Germinal center (tissue), 1 donor: ENCODE measurements around the gene EXOC4.
"Not testable (repeated sequence)": the region's sequence is repeated elsewhere in the genome, so short reads cannot be mapped to it uniquely, and the experiment has no call there.

ENCODE experiments used
- DNase-seq: peaks from one replicate; pipeline ENCODE4 v3.0.0; 2012; ENCODE audit warnings: mixed read lengths, low spot score

The EXOC4 gene

DNA sequence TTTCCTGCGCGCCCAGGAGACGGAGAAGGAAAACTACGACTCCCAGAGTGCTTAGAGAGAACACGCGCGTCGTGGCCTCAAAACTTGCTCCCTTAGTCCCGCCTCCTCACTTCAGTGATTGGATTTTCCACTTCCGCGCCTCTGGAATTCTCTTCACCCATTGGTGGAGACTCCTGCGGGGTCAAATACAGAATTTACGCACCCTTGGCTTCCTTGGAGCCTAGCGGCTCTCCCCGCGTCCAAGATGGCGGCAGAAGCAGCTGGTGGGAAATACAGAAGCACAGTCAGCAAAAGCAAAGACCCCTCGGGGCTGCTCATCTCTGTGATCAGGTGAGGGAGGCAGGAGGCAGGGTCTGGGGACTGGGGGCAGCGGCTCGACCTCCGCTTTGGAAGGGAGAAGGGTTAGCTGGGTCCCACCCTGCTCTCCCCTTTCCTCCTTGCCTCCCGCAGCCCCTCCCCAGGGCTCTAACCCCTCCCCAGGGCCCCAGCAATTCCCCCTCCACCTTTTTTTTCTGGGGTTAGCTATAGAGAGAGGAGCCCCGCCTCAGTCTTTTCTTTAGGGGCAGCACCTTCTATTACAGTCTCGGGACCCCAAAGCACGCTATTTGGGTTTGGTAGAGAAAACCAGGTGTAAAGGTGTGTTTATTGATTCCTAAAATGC is at the start of gene EXOC4:
TSS of gene EXOC4 (plus strand) at position 221 of the 661 bp plus-strand sequence.
- peak; percentile 96 for DNase-seq

DNA sequence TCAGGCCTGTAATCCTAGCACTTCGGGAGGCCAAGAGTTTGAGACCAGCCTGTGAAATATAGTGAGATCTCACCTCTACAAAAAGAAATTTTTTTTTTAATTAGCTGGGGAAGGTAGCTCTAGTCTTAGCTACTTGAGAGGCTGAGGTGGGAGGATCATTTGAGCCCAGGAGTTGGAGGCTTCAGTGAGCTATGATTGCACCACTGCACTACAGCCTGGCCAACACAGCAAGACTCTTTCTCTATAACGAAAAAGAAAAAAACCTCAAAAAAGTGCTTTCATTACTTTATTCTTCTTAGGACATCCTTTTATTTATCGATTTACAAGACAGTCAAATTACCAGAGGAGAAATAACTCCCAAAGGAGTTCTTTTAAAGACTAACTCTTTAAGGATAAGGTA is 49.4 kb upstream of the EXOC4 start:
- no peak for DNase-seq

DNA sequence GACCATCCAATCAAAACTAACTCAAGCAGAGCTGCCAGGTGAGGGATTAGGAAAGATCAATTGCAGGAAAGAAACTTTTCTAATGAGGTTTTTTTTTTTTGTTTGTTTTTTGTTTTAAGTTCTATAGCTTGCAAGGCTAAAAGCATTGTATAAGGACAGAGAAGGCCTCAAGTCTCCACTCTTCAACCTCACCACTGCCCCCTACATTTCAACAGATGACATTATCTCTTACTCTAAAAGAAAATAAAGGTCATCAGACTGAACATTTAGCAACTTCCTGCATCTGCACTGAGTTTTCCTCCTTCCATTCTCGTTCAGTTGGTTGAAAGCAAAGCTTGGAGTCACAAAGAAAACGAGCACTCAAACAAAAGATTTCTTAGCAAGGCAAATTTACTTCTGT is 45.2 kb upstream of the EXOC4 start:
- peak; percentile 12 for DNase-seq

DNA sequence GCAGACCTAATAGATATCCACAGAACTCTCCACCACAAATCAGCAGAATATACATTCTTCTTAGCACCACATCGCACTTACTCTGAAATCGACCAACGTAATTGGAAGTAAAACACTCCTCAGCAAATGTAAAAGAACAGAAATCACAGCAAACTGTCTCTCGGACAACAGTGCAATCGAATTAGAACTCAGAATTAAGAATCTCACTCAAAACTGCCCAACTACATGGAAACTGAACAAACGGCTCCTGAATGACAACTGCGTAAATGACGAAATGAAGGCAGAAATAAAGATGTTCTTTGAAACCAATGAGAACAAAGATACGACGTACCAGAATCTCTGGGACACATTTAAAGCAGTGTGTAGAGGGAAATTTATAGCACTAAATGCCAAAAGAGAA is 42.1 kb upstream of the EXOC4 start:
- DNase-seq = not testable (repeated sequence)

DNA sequence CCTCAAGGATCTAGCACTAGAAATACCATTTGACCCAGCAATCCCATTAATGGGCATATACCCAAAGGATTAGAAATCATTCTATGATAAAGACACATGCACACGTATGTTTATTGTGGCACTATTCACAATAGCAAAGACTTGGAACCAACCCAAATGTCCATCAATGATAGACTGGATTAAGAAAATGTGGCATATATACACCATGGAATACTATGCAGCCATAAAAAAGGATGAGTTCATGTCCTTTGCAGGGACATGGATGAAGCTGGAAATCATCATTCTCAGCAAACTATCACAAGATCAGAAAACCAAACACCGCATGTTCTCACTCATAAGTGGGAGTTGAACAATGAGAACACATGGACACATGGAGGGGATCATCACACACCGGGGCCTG is 39.1 kb upstream of the EXOC4 start:
- DNase-seq = not testable (repeated sequence)

DNA sequence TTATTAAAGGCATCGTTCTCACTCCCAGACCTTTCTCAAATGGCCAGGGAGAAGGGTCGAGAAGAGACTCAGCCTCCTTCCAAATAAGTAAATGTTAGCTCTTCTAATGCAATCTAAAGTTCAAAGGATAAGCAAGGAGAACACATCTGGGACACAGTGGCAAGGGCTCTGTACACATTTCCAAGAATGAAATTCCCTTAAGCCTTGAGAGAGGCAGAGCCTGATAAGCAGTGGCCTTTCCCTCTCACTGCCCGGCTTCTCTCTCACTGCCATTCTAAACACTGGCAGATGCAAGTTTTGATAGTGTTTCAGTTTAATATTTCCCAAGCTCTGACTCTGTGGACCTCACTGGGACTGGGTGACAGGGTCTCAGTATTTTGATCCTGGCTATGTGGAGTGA is 35.1 kb upstream of the EXOC4 start:
- no peak for DNase-seq

DNA sequence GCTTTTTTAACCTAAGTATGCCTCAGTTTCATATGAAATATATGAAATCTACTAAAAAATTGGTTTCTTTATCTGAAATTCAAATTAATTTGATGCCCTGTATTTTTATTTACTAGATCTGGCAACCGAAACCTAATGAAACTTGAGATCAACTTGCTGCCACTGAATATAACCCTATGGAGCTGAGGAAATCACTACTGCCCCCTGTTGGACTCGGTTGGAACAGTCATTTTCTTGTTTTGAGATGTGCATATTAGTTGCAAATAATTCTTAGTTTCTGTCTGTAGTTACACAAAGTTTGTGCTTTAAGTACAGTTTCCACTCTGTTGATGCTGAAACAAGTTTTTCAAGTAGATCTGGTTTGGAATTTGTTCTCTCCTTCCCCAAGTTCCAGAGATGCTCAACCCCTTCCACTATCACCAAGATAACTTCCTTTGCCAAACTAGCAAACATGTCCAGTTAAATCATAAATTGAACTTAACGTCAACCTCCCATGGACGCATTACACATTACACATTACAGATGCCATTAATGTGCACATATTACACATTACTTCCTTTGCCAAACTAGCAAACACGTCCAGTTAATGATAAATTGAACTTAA is 22.2 kb upstream of the EXOC4 start:
- peak; percentile 38 for DNase-seq

DNA sequence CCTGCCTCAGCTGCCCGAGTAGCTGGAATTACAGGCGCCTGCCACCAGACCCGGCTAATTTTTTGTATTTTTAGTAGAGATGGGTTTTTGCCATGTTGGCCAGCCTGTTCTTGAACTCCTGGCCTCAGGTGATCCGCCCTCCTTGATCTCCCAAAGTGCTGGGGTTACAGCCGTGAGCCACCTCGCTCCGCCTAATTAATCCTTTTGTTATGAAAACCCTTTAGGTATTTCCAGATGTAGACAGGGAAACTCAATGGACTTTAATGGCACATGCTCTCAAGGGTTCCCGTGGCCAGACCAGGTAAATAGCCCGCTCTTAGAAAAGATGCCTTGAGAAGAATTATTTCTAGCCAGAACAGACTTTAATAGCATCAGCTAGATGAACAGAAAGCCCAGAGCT is 19.7 kb upstream of the EXOC4 start:
- DNase-seq = no peak

DNA sequence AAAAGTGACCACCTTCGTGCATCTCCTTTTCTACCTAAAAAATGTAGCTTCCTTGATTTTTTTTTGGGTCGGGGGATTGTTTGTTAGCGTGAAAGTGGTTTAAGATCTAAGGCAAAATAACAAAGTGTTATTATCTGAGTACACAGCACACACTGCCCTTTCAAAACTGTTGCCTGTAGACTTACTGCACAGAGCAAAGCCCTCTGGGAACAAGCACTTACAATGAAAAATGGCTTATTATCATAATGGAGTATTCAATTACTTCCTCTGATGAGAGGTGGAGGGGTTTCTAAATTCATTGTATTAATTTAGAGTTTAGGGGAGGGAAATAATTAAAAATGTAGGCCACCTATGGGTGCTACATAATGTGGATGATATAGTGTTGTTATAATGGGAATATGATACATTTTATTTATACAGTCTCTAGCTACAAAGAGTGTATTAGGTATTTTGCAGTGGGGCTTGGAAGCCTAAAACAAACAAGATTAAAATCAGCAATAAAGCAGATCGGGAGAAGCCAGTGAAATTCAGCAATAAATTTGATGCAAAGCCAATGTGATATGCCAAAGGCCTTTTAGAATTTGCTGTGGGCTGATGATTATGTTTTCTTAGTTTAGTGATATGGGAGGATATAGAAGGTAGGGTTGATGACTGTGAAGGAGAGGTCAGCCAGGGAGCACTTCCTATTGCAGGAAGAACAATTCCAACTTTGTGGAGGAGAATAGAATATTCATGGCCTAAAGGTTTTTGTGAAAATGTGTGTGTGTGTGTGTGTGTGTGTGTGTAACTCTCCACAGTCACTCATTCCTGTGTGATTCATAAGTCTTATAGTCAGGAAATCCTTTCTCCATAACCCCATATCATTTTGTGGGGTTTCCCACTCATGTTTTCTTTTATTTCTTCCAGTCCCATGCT is 17.7 kb upstream of the EXOC4 start:
- DNase-seq = no peak

DNA sequence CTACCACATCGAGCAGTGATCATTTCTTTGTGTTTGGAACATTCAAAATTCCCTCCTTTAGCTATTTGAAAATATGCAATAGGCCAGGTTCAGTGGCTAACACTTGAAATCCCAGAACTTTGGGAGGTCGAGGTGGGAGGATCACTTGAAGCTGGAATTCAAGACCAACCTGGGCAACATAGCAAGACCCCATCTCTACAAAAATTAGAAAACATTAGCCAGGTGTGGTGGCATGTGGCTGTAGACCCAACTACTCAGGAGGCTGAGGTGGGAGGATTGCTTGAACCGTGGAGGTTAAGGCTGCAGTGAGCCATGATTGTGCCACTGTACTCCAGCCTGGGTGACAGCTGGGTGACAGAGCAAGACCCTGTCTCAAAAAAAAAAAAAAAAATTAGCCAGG is 15.3 kb upstream of the EXOC4 start:
- no peak for DNase-seq

DNA sequence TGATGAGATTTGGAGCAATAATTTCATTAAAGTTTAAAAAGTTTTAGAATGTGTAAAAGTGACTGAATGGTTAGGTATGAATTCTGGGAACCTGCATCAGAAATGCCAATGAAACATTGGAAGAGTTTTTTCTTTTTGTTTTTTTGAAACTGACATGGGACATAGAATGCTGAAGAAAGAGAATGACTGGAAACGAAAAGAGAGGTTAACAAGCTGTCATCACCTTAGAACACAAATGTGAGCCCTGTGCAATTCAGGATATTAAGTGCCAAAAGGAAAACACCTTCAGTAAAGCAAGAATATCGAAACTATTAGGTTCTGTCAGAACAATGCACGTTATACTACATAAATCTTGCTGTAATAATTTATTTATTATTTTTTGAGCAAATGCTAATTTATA is 12.6 kb upstream of the EXOC4 start:
- no peak for DNase-seq

DNA sequence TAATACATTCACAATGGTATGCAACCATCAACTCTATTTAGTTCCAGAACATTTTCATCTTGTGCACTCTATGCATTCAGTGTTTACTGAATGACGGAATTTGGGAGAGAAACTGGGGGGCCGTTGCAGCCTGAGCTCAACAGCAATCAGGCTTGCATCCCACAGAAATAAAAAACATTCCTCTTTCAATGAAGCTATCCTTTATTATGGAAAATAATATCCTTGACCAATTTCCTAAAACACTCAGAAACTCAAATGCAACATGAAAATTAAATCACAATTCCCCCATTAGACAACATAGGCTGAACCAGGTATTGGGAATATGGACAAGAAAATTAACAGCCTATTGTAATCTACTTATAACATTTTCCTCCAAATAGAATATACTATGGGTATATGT is 6.3 kb upstream of the EXOC4 start:
- DNase-seq = no peak

DNA sequence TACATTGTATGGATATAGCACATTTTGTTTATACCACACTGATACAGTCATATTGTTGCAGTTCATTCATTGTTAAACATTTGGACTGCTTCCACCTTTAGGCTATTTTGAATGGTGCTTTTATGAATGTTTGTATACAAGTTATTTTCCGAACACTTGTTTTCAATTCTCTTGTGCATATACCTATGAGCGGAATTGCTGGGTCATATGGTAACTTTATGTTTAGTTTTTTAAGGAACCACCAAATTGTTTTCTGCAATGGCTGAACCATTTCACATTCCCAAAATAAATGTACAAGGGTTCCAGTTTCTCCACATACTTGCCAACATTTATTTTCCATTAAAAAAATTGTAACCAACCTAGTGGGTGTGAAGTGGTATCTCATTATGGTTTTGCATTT is 4.0 kb upstream of the EXOC4 start:
- DNase-seq = no peak

DNA sequence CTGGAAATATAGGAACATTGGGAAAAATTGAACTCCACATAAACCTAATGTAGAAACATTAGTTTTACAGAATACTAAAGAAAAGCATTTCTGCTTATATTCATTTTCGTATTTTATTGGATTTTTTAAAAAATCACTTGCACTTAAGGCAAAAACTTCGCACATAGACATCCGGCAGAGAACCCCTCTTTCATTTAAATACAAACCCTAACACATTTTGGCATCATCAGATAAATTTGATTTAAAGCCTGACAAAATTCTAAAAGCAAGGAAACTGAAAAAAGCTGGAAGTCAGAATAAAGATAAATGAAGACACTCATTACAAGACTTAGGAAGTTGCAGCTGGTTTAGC is 396 bp upstream of the EXOC4 start:
- DNase-seq = no peak

DNA sequence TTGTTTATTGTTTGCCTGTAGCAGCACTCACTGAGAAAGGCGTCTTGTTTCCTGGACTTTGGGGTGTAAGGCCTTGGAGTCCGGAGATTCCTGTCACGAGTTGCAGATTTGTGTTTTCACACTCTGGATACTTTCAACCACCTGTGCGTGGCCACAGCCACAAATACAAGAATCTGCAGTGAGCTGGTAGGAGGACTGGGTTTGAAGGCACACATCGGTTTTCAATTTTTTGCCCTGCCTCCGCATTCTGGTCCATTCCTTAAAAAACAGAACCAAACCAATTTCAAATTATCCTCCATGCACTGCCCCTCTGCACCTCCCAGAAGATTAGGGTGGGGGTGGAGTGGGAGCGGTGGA is 619 bp downstream of the EXOC4 start:
- peak; percentile 5 for DNase-seq

DNA sequence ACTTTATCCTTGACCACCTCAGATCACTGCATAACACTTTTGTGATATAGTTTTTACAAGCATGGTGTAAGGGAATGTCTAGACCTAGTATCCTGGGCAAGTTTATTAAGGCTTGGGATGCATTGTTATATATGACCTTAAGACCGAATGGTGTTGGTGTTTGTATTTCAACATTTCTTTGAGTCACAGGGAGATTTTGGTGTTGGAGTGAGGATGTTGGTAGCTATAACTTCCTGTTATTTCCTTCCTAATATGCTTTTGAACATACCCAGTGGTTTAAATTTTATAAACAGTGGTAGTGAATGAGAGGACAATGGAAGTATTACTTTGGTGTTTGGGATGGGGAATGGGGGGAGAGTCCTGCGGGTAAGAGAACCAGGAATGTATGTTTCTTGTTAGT is 2.6 kb downstream of the EXOC4 start:
- DNase-seq = no peak

DNA sequence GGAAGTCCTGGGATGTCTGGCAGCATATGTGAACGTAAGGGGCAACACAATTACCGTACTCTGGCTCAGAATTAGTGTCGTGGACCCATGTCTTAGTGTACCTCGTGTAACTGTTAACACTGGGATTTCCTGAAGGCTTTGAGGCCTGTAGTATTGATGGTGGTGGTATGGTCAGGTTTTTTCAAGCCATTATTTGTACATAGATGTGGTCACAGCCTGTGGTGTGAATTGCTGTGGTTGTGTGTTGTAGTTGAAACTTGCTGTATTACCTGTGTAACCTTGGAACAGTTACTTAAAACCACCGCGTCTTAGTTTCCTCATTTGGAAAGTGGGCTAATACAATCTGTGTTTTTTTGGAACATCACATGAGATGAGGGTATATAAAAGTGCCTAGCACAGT is 5.3 kb downstream of the EXOC4 start:
- DNase-seq = no peak

DNA sequence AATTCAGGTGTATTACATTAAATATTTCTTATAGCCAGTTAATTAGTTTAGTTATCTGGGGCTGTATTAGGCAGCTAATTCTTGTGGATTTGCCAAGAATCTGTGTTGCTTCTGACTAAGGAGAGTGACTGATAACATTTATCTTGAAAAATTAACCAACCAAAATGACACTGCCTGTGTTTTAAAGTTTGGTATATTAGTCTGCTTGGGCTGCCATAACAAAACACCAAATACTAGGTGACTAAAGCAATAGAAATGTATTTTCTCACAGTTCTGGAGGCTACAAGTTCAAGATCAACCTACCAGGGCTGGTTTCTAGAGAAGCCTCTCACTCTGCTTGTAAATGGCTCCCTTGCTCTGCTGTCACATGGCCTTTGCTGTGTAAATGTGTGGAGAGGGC is 12.9 kb downstream of the EXOC4 start:
- no peak for DNase-seq

DNA sequence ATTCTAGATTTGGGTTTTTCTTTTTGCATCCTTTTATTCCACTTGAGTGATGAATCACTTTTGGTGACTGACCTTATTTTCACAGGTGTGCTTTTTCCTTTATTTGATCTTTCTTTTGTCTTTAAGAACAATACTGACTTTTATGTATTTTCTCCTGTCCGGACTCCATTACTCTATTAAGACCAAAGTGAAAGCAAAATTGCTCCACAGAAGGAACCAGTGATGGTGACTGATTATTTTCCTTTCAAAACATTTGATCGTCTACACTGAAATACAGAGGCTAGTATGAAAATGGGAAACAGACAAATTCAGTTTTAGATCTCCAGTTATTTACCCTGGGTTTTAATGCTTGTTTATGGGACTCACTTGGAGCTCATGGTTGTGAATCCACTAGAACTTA is 15.5 kb downstream of the EXOC4 start:
- DNase-seq = no peak

DNA sequence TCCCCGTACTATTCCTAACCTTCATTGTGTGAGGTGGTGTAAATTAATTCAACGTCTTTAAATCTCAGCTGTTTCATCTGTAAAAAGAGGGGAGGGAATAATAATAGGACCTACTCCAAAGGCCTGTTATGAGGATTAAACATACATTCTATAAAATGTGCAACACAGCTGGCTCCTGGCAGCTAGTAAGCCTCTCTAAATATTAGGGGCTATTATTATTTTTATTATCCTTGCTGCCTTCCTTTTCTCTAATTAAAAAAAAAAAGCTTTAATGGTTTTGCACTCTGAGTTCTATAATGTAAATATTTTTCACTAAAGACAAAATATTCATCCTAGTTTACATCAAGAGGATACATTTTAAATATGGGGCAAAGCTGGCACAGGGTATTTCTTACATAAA is 19.5 kb downstream of the EXOC4 start:
- DNase-seq = no peak

DNA sequence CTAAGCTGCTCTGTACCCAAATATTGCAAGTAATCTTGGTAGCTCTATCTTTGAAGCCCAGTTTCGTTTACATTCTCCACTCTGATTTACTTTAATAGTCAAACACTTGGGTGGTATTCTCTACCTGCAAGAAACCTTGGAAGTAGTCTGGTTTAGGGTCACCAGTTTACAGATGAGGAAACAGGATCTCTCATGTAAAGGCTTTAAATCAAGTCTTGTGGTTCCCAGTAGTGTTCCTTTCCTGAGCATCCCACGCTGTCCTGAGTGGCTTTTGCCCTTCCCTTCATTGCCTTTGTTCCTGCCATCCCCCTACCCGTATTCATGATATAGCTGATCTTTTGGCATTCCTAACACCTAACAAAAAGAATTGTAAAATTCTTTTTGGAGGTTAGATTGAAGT is 20.3 kb downstream of the EXOC4 start:
- DNase-seq = no peak

DNA sequence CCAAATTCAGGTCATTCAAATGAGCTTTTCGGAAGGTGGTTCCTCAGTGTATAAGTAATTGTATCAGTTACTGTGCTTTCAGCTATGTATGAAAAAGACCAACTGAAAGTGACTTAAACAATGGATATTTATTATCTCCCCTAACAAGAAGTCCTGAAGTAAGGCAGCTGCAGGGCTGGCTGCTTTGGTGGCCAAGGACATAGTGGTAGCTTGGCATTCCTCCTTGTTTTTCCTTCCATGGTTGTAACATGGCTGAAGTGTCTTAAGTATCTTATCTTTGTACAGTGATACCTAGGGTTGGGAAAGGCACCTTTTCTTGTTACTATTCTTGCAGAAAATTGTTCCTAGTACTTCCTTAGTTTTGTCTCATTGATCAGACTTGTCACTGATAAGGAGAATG is 21.4 kb downstream of the EXOC4 start:
- no peak for DNase-seq

DNA sequence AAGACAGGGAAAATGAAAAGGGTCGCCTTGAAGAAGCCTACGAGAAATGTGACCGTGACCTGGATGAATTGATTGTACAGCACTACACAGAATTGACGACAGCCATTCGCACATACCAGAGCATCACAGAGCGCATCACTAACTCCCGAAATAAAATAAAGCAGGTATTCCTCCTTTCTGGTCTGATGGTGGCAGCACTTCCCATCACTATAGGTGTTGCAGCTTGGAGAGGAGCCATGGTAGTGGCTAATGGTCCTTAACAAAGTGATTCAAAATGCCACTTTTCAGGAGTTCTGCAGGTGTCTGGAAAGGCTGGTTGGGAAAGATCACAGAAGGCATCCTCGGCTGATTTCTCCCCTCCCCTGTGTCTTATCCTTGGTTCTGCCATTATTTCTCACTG is 22.1 kb downstream of the EXOC4 start:
- DNase-seq = no peak
